ENCODE data around the gene CAMTA1.

Gene CAMTA1

DNA sequence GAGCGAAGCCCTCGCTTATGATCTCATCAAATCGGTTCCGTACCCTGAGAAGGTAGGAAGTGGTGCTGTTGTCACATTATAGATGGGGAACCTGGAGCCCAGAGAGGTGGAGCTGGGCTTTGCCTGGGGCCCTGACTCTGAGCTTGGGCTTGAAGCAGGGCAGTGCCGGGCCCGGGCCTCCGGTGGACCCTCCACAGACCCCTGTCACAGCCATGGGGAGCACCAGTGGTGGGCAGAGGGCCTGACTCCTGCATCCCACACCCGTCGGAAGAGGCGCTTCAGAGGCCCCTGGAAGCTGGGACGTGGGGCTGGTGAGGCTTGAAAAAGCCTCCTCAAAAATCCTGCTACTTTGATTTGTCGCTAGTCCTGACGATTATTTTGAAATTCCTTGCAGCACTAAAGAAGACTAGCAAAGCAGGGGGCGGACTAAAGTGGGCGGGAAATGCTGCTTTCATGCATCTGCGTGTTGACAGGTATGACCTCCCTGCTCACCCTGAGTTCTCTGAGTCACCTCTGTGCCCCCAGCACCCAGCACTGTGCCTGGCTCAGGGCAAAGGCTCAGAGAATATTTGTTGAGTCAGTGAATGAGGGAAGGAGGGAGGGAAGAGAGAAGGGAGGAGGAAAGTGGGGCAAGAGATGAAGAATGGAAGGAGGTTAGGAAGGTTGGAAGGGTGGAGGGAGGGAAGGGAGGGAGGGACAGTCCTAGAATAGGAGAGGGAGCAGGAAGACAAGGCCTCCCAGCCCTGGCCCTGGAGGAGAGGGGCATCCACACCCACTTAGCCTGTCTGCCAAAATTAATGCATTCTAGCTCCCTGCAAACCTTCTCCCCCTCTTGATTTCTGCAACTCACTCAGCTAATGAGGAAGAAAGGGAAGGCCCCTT, 723.0 kb downstream of the CAMTA1 start:
- Histone ChIP-seq H3K9ac (no peak overlapping the region), H3K4me2 (peak overlapping the region; percentile 68), H3K4me1 (peaks cover 88% of the 10 kb centered on the region), H3K27me3 (no peaks in the 10 kb centered on the region), H3K36me3 (no peaks in the 10 kb centered on the region), H4K20me1 (no peaks in the 10 kb centered on the region), H3K4me3 (no peak overlapping the region), H3K9me3 (no peaks in the 10 kb centered on the region), H3K27ac (no peak overlapping the region)
- no peak for TF ChIP-seq Cebpa-rat (IDR thresholded peaks at IDR 0.05)

DNA sequence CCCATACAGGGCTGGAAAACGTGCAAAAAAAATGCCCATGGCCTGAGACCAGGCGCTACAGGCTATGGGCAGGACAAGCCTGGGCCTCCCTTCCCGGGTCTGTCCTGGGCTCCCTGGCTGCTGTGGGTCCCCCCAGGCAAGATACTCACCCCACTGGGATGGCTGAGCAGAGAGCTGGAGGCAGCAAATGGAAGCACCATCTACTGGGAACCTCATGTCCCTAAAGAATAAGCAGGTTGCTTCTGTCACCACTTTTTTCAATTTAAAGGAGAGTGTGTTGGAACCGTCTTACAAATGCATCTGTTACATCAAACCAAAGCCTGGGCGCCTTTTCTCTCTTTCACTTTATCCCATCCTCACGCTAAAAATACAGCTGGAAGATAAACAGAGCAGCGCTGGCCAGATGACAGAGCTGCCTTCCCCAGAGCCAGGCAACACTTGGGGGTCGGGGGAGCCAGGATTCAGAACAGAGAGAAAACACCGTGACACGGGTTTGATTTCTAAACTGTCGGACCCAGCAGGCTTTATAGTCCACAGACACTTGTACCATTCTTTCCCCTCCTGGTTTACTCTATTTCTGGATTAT, 723.8 kb downstream of the CAMTA1 start:
- no peak overlapping the region for H3K4me3 ChIP-seq
- H3K4me1 ChIP-seq = peaks cover 81% of the 10 kb centered on the region

DNA sequence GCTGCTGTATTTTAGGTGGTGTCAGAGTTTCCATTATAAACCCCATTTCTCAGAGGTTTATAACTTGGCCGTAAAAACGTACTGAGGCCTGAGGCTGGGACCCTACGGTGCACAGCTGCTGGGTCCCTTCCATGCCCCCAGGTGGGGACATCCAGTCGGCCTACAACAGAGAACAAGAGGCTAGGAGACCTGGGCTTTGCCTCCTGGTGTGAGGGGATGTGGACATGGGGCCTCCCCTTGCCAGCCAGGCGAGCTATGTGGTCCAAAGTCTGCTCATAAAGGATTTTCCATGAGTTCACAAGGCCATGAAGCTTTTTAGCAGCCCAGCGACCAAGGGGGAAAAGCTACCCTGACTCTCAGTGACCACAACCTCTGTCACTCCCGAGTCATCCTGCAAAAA, 724.3 kb downstream of the CAMTA1 start:
- Histone ChIP-seq H3K9ac (no peak overlapping the region), H3K36me3 (no peaks in the 10 kb centered on the region), H3K27me3 (no peaks in the 10 kb centered on the region), H3K4me2 (peak overlapping the region; percentile 68), H3K9me3 (no peaks in the 10 kb centered on the region), H3K4me1 (peaks cover 75% of the 10 kb centered on the region), H4K20me1 (no peaks in the 10 kb centered on the region), H3K4me3 (no peak overlapping the region), H3K27ac (no peak overlapping the region)
- TF ChIP-seq Cebpa-rat (IDR thresholded peaks at IDR 0.05) = no peak

More for the DNA sequence above, 723.8 kb downstream of the CAMTA1 start:
- Histone ChIP-seq H3K27ac (no peak overlapping the region), H3K36me3 (no peaks in the 10 kb centered on the region), H4K20me1 (no peaks in the 10 kb centered on the region), H3K9me3 (no peaks in the 10 kb centered on the region), H3K4me2 (peak overlapping the region; percentile 68), H3K9ac (no peak overlapping the region), H3K27me3 (no peaks in the 10 kb centered on the region)
- no peak for TF ChIP-seq Cebpa-rat (IDR thresholded peaks at IDR 0.05)

DNA sequence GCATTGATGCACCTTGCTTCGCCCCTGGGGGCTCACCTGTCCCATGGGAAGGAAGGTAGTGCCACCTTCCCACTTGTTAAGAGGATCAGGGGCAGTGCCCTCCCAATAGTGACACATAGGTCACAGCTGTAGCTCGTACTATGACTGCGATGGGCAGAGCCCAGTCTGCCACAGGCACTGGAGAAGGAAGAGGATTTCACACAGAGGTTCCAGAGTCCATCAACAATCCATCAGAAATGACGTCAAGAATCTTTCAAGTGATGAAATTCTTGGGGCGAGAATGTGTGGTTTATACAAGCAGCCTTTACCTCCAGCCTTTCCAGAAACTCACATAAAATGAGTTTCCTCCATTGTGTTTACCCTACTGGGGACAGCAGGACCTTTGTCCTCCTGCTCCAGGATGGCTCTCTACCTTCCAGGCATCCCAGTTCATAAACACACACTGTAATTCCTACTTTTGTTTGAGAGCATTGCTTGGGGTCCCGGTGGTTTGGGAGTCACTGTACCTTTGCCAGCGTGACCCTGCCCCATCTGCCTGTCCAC, 725.2 kb downstream of the CAMTA1 start:
- Histone ChIP-seq H3K9me3 (no peaks in the 10 kb centered on the region), H3K4me3 (no peak overlapping the region), H4K20me1 (no peaks in the 10 kb centered on the region), H3K27ac (no peak overlapping the region), H3K27me3 (no peaks in the 10 kb centered on the region), H3K9ac (no peak overlapping the region), H3K4me2 (peak overlapping the region; percentile 77; the same call in 1 of the 2 replicates), H3K36me3 (no peaks in the 10 kb centered on the region), H3K4me1 (peaks cover 66% of the 10 kb centered on the region)
- no peak for TF ChIP-seq Cebpa-rat (IDR thresholded peaks at IDR 0.05)

DNA sequence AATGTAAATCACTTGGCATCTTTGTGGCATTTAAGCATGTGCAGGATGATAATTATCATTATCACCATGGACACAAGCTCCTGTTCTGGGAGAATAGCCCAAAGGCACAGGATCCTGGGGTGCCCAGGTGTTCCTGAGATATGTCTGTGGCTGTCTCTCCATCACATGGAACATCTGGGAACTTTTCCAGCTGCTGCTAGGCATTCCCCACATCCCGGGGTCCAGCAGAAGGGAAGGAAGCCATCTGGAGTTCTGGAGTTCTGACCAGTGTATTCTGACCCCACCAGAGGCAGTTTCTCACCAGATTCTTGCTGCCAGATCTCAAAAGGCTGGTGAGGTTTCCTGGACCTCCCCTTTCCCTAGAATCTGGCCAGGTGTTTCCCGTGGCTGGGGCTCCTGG, 726.1 kb downstream of the CAMTA1 start:
- Histone ChIP-seq H3K27me3 (no peaks in the 10 kb centered on the region), H3K27ac (no peak overlapping the region), H3K9me3 (no peaks in the 10 kb centered on the region), H3K4me3 (no peak overlapping the region), H3K9ac (0 out of 2 replicates have a peak overlapping the region, but pooled peaks have one; percentile 34), H3K4me1 (peaks cover 57% of the 10 kb centered on the region), H3K4me2 (peak overlapping the region; percentile 77), H3K36me3 (no peaks in the 10 kb centered on the region), H4K20me1 (no peaks in the 10 kb centered on the region)
- TF ChIP-seq Cebpa-rat (IDR thresholded peaks at IDR 0.05) = no peak

DNA sequence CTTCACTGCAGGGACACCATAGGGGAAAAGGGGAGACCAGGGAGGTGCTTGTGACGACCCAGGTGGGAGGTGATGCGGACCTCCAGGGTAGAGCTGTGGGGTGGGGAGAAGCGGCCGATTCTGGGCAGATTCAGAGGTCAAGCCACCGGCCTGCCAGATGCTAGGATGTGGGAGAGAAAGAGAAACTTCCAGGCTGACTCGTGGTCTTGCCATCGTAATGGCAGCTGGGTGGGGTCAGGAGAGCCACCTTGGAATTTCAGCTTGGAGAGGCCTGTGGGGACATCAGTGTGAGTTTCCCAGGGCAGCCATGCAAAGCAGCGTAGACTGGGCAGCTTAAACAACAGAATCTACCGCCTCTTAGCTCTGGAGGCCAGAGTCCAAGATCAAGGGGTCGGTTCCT, 727.8 kb downstream of the CAMTA1 start:
- Histone ChIP-seq H4K20me1 (no peaks in the 10 kb centered on the region), H3K9ac (no peak overlapping the region), H3K9me3 (no peaks in the 10 kb centered on the region), H3K36me3 (no peaks in the 10 kb centered on the region), H3K4me2 (no peak overlapping the region), H3K4me3 (no peak overlapping the region), H3K4me1 (peaks cover 40% of the 10 kb centered on the region), H3K27me3 (no peaks in the 10 kb centered on the region), H3K27ac (no peak overlapping the region)
- no peak for TF ChIP-seq Cebpa-rat (IDR thresholded peaks at IDR 0.05)

DNA sequence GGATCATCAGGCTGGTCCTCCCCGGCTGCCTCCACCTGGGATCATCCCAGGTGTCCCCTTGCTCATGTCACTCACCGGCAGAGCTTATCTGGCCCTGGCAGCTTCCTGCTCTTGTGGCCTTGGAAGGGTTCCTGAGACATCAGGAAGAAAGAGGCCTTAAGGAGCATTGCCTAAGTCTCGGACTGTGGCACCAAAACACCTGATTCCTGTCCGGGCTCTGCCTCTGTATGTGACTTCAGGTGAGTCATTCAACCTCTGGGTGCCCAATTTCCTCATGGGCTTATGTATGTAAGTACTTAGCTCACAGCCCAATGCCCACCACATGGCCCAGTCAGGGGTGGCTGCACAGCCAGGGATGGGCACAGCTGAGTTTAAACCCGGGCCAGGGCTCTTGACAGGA, 729.9 kb downstream of the CAMTA1 start:
- no peak for TF ChIP-seq Cebpa-rat (IDR thresholded peaks at IDR 0.05)
- Histone ChIP-seq H3K4me3 (no peak overlapping the region), H3K4me1 (peaks cover 20% of the 10 kb centered on the region), H4K20me1 (no peaks in the 10 kb centered on the region), H3K27me3 (no peaks in the 10 kb centered on the region), H3K27ac (no peak overlapping the region), H3K9me3 (no peaks in the 10 kb centered on the region), H3K9ac (no peak overlapping the region), H3K4me2 (no peak overlapping the region), H3K36me3 (no peaks in the 10 kb centered on the region)

DNA sequence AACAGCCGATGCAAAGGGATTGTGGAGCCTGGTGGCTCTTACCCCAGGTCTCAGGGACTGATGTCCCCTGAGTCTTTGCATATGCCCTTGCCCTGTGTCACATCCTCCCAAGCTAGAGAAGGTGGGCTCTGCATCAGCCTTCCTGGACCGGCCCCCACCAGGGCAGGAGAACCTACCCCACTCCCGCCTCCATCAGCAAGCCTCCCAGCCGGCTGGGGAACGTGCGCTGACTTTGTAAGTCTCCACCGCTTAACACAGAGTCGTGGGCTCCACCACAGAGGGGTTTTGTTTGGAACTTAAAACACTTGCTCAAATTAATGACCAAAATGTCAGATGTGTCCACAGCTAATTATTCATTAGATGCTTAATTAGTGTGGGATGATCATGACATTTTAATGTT, 730.6 kb downstream of the CAMTA1 start:
- Histone ChIP-seq H3K27me3 (no peaks in the 10 kb centered on the region), H3K9me3 (no peaks in the 10 kb centered on the region), H3K4me2 (no peak overlapping the region), H3K27ac (no peak overlapping the region), H3K4me3 (no peak overlapping the region), H3K36me3 (no peaks in the 10 kb centered on the region), H3K9ac (no peak overlapping the region), H3K4me1 (peaks cover 13% of the 10 kb centered on the region), H4K20me1 (no peaks in the 10 kb centered on the region)
- TF ChIP-seq Cebpa-rat (IDR thresholded peaks at IDR 0.05) = no peak

DNA sequence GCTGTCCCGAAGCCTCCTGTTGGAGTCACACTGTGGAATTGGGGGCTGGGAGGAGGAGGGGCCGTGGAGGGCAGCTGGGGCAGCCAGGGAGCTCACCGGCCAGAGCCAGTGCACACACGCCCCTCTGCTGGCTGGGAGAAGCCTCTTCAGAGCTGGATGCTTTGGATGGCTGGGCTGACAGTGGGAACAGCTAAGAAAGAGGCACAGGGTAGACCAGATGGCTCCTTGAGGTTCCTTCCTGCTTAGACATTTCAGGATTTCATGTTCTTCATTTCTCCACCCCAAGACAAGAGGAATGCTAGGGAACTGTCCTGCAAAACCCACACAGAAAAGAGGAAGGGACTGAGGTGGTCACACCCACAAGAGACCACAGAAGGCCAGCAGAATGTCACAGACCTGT, 731.1 kb downstream of the CAMTA1 start:
- Histone ChIP-seq H3K9ac (no peak overlapping the region), H3K4me1 (peaks cover 8% of the 10 kb centered on the region), H3K27me3 (no peaks in the 10 kb centered on the region), H4K20me1 (no peaks in the 10 kb centered on the region), H3K27ac (no peak overlapping the region), H3K36me3 (no peaks in the 10 kb centered on the region), H3K9me3 (no peaks in the 10 kb centered on the region), H3K4me2 (no peak overlapping the region), H3K4me3 (no peak overlapping the region)
- no peak for TF ChIP-seq Cebpa-rat (IDR thresholded peaks at IDR 0.05)

DNA sequence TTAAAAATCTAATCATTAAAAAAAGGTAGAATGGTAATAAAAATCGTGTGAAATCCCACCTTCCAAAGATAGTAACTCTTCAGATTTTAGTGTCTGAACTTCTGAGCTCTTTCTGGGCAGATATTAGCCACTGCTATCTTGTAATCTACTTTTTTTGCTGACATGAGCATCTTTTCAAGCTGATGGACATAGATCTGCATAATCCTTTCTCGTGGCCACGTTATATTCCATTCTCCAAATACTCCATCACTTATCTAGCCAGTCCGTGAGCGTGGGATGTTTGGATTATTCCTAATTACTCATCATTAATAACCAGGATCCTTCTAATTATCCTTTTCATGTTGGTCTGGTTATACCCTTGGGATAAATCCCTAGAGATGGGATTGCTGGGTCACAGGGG, 731.7 kb downstream of the CAMTA1 start:
- no peak for TF ChIP-seq Cebpa-rat (IDR thresholded peaks at IDR 0.05)
- Histone ChIP-seq H3K4me1 (peaks cover 2% of the 10 kb centered on the region), H3K4me3 (no peak overlapping the region), H3K27me3 (no peaks in the 10 kb centered on the region), H3K4me2 (no peak overlapping the region), H3K36me3 (no peaks in the 10 kb centered on the region), H3K9me3 (no peaks in the 10 kb centered on the region), H3K9ac (no peak overlapping the region), H3K27ac (no peak overlapping the region), H4K20me1 (no peaks in the 10 kb centered on the region)
